HG03064 (cell line): ENCODE data around the gene METTL16.

Source experiments
- ATAC-seq: cut with Tn5 transposase; IDR thresholded peaks from one replicate; pipeline ENCODE4 v1.9.1; 2021; ENCODE audit warnings: low read depth; ENCODE audit not compliant: unreplicated experiment

Gene METTL16

GRCh38 chr17:2419486-2419885 lies 92.2 kb downstream of the METTL16 start:
- ATAC-seq, result no peak

GRCh38 chr17:2418572-2418971 lies 93.1 kb downstream of the METTL16 start:
- ATAC-seq, result no peak

- no peak for ATAC-seq
Measured at GRCh38 chr17:2416010-2416734, 95.5 kb downstream of the METTL16 start.

- no peak for ATAC-seq
Measured at GRCh38 chr17:2415081-2415480, 96.6 kb downstream of the METTL16 start.

- ATAC-seq, result no peak
Measured at GRCh38 chr17:2414446-2415064, 97.1 kb downstream of the METTL16 start.

- ATAC-seq, result no peak
Measured at GRCh38 chr17:2412561-2413021, 99.1 kb downstream of the METTL16 start.

- ATAC-seq, result no peak
Measured at GRCh38 chr17:2410951-2411350, 100.7 kb downstream of the METTL16 start.

- ATAC-seq, result no peak
Measured at GRCh38 chr17:2406903-2407790, 104.5 kb downstream of the METTL16 start.

- no peak for ATAC-seq
Measured at GRCh38 chr17:2406271-2406902, 105.3 kb downstream of the METTL16 start.

GRCh38 chr17:2405247-2405926 lies 106.3 kb downstream of the METTL16 start:
- no peak for ATAC-seq

- no peak for ATAC-seq
Measured at GRCh38 chr17:2403044-2403443, 108.6 kb downstream of the METTL16 start.

GRCh38 chr17:2402544-2402943 lies 109.1 kb downstream of the METTL16 start:
- no peak for ATAC-seq

GRCh38 chr17:2401426-2402221 lies 110.1 kb downstream of the METTL16 start:
- ATAC-seq, result peak; percentile 42

- ATAC-seq, result peak; percentile 27
Measured at GRCh38 chr17:2400877-2401425, 110.7 kb downstream of the METTL16 start, which contains the start of gene MNT. TSS of gene MNT (minus strand) at chr17:2401060. CDS start at chr17:2400712, 348 bp downstream.

GRCh38 chr17:2400474-2400866 lies 111.2 kb downstream of the METTL16 start:
- ATAC-seq, result no peak

GRCh38 chr17:2399572-2400473 lies 111.9 kb downstream of the METTL16 start:
- ATAC-seq, result peak; percentile 41

GRCh38 chr17:2398655-2399571 lies 112.8 kb downstream of the METTL16 start:
- no peak for ATAC-seq
